Chondrocyte (in vitro differentiated cells): ENCODE measurements around the gene OR6V1. TPM values are rescaled to one million over a fixed set of nuclear protein-coding genes. Genes with fewer than 3 reads are reported as not detected.

Experiments used
- DNase-seq: peaks from one replicate; pipeline ENCODE4 v3.0.0; 2021; ENCODE audit warnings: mixed read lengths, low spot score
- H3K27ac Mint-ChIP-seq: one replicate; pipeline ENCODE4 v1.8.0; 2021; ENCODE audit warnings: mild to moderate bottlenecking, moderate library complexity, mixed read lengths; ENCODE audit not compliant: unreplicated experiment
- H3K27me3 Mint-ChIP-seq: 2 replicates; pipeline ENCODE4 v1.8.0; 2021; ENCODE audit warnings: low read depth, mixed read lengths
- H3K36me3 Mint-ChIP-seq: 2 replicates; pipeline ENCODE4 v1.8.0; 2021; ENCODE audit warnings: low read depth, mixed read lengths
- H3K4me1 Mint-ChIP-seq: 2 replicates; pipeline ENCODE4 v1.8.0; 2021; ENCODE audit warnings: low read depth, mild to moderate bottlenecking, mixed read lengths
- H3K4me3 Mint-ChIP-seq: one replicate; pipeline ENCODE4 v1.8.0; 2021; ENCODE audit warnings: mild to moderate bottlenecking, moderate library complexity, mixed read lengths; ENCODE audit not compliant: unreplicated experiment
- H3K9me3 Mint-ChIP-seq: 2 replicates; pipeline ENCODE4 v1.8.0; 2021; ENCODE audit warnings: low read depth, mixed read lengths
- total RNA-seq: library from RNA; stranded (reverse); gene quantifications from 3 replicates; pipeline ENCODE4 v1.2.1, GENCODE V29; 2021
- TF ChIP-seq, protein P1 (sequence below): fragments of 200-600 bp; sonication (generic); IDR thresholded peaks from 2 replicates; pipeline ENCODE4 v1.5.0; 2021; ENCODE audit warnings: antibody characterized with exemption, mild to moderate bottlenecking, moderate library complexity

Gene OR6V1
- total RNA-seq, 1 donor from 2014 or later: not detected

DNA sequence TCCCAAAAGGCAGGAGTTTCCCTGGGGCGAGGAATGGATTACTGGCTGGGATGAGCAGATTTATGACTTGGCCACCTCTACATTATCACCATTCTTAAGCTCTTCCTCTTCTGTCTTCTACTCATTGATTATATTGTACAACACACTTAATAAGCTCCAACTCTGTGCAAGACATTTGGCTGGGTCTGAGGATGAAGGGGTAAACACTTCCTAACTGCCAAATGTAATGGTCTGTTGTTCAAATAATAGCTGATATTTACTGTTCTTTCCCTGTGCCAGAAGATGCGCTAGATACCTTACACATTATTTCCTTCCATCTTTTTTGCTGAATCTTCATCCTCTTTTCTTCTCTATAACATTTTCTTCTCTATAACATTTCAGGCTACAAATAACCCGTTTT is 11.6 kb downstream of the OR6V1 start:
- Mint-ChIP-seq H3K4me3 (no peak overlapping the region), H3K36me3 (no peaks in the 10 kb centered on the region), H3K27me3 (no peaks in the 10 kb centered on the region), H3K9me3 (peaks cover 20% of the 10 kb centered on the region), H3K4me1 (no peaks in the 10 kb centered on the region), H3K27ac (no peak overlapping the region)
- no peak for DNase-seq
- TF ChIP-seq, protein P1, sequence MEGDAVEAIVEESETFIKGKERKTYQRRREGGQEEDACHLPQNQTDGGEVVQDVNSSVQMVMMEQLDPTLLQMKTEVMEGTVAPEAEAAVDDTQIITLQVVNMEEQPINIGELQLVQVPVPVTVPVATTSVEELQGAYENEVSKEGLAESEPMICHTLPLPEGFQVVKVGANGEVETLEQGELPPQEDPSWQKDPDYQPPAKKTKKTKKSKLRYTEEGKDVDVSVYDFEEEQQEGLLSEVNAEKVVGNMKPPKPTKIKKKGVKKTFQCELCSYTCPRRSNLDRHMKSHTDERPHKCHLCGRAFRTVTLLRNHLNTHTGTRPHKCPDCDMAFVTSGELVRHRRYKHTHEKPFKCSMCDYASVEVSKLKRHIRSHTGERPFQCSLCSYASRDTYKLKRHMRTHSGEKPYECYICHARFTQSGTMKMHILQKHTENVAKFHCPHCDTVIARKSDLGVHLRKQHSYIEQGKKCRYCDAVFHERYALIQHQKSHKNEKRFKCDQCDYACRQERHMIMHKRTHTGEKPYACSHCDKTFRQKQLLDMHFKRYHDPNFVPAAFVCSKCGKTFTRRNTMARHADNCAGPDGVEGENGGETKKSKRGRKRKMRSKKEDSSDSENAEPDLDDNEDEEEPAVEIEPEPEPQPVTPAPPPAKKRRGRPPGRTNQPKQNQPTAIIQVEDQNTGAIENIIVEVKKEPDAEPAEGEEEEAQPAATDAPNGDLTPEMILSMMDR: no peak

DNA sequence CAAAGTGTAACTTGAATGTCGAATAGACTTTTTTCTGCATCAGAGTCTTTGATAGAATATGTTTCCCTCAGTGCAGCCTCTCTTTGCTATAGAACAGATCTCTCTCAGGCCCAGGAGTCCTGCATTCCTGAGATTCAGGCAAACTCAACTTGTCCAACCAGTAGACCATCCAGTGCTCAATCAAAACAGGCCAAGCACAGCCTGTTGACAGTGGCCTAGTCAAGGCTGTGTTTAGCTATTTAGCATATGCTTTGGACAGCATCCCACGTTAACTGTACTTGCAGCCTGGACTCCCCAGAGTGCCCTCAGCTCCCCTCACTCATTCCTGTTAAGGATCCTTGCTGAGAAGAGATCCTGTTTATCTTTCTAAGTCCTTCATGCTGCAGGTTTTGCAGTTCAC is 16.3 kb downstream of the OR6V1 start:
- no peak overlapping the region for H3K27ac Mint-ChIP-seq
- DNase-seq: no peak
- H3K36me3 Mint-ChIP-seq: no peaks in the 10 kb centered on the region
- H3K4me3 Mint-ChIP-seq: no peak overlapping the region
- H3K4me1 Mint-ChIP-seq: no peaks in the 10 kb centered on the region
- TF ChIP-seq, protein P1: no peak
- peaks cover 13% of the 10 kb centered on the region for H3K9me3 Mint-ChIP-seq
- peaks cover 2% of the 10 kb centered on the region for H3K27me3 Mint-ChIP-seq

DNA sequence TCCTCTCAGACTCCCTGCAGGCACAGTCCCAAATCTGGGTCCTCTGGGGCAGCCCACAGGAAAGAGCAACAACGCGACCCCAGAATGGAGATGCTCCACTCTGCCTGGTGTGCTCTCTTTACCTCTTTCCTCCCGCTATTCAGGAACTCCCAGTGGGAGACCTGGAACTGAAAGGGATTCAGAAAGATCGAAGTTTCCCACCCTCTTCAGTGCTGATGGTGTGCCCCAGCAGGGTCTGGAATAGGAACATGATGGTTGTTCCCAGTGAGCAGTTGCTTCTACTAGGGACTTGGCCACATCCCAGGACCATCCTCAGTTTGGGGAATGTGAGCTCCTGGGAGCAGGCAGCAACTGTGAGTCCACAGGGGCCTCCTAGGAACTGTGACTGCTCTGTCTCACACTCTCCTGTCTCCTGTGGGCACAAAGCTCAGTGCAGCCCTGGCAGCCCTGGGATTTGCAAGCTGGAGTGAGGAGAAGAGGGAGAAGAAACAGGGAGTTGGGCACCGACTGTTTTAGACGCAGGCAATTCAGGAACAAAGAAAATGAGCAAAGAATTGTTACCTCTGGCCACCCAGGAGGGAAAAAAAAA is 17.9 kb downstream of the OR6V1 start:
- Mint-ChIP-seq H3K27ac (no peak overlapping the region), H3K4me3 (no peak overlapping the region), H3K36me3 (no peaks in the 10 kb centered on the region), H3K27me3 (peaks cover 2% of the 10 kb centered on the region), H3K9me3 (peaks cover 6% of the 10 kb centered on the region), H3K4me1 (no peaks in the 10 kb centered on the region)
- DNase-seq: no peak
- TF ChIP-seq, protein P1: no peak

DNA sequence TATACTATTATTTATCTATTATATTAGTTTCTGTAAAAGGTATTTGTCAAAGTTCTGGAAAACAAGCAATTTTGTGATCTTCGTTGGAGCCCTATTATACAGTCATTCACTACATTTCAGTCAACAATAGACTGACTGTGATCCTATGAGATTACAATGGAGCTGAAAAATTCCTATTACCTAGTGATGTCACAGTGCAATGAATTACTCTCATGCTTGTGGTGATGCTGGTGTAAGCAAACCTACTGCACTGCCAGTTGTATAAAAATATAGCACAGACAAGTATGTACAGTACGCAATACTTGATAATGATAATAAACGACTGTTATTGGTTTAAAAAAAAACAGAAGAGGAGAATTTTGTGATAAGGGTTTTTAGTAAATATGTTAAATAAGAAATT is 21.4 kb downstream of the OR6V1 start:
- no peaks in the 10 kb centered on the region for H3K4me1 Mint-ChIP-seq
- peaks cover 2% of the 10 kb centered on the region for H3K27me3 Mint-ChIP-seq
- TF ChIP-seq, protein P1: no peak
- H3K36me3 Mint-ChIP-seq: no peaks in the 10 kb centered on the region
- DNase-seq: no peak
- H3K9me3 Mint-ChIP-seq: peaks cover 2% of the 10 kb centered on the region
- no peak overlapping the region for H3K4me3 Mint-ChIP-seq
- H3K27ac Mint-ChIP-seq: no peak overlapping the region

DNA sequence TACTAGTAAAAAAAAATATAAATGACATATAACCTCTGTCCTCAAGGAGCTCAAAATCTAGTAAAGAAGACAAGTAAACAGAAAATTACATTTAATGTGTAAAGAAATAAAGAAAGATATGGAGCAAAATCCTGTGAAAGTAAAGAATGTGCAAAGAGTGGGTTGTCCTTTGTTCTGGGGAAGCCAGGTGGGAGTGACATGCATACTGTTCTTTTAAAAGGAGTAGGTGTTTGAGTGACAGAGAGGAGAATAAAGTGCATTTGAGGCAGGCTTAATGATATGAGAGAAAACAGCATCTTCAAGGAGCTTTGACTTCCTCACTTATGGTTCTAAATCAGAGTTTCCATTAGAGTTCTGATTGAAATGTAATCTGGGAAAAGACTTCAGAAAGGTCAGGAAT is 22.0 kb downstream of the OR6V1 start:
- peaks cover 4% of the 10 kb centered on the region for H3K9me3 Mint-ChIP-seq
- H3K36me3 Mint-ChIP-seq: no peaks in the 10 kb centered on the region
- no peak overlapping the region for H3K4me3 Mint-ChIP-seq
- H3K4me1 Mint-ChIP-seq: no peaks in the 10 kb centered on the region
- H3K27me3 Mint-ChIP-seq: peaks cover 2% of the 10 kb centered on the region
- TF ChIP-seq, protein P1: no peak
- no peak overlapping the region for H3K27ac Mint-ChIP-seq
- no peak for DNase-seq
